HepG2 (cell line): ENCODE data around the gene RBCK1. TPM values are rescaled to one million over a fixed set of nuclear protein-coding genes. Genes with fewer than 3 reads are reported as not detected.

Source experiments
- CC2D1A ChIP-seq: sonication (generic); formaldehyde crosslinking; IDR thresholded peaks from 2 replicates; pipeline ENCODE4 v1.8.1; 2023; ENCODE audit warnings: mild to moderate bottlenecking, missing genetic modification reagents
- HOXA3 ChIP-seq: sonication (generic); formaldehyde crosslinking; IDR thresholded peaks from 2 replicates; pipeline ENCODE4 v1.5.0; 2020; ENCODE audit warnings: missing genetic modification reagents
- KDM3A ChIP-seq: IDR thresholded peaks from 2 replicates; pipeline ENCODE4 v1.6.1; 2018; ENCODE audit warnings: low read depth, missing compliant biosample characterization
- RBM39 ChIP-seq: fragments of 200-400 bp; formaldehyde crosslinking; IDR thresholded peaks from one replicate; pipeline ENCODE4 v1.6.1; 2018; ENCODE audit warnings: antibody characterized with exemption, mild to moderate bottlenecking, low read depth, low read length; ENCODE audit not compliant: poor library complexity, severe bottlenecking
- SRSF1 ChIP-seq: fragments of 200-400 bp; formaldehyde crosslinking; optimal IDR thresholded peaks from 2 replicates; pipeline ENCODE3; 2017; ENCODE audit warnings: mild to moderate bottlenecking, low read depth, low read length, moderate library complexity
- TBX3 ChIP-seq: fragments of 450-650 bp; IDR thresholded peaks from 2 replicates; pipeline ENCODE4 v1.6.1; 2017; ENCODE audit warnings: antibody characterized with exemption, mild to moderate bottlenecking, inconsistent platforms, borderline replicate concordance
- ZMYM2 ChIP-seq: sonication (generic); formaldehyde crosslinking; IDR thresholded peaks from 2 replicates; pipeline ENCODE4 v1.8.0; 2022; ENCODE audit warnings: mild to moderate bottlenecking, missing genetic modification reagents
- ZNF143 ChIP-seq: sonication (generic); formaldehyde crosslinking; IDR thresholded peaks from 2 replicates; pipeline ENCODE4 v1.4.0; 2020; ENCODE audit warnings: missing genetic modification reagents
- ZNF619 ChIP-seq: sonication (generic); formaldehyde crosslinking; IDR thresholded peaks from 2 replicates; pipeline ENCODE4 v1.4.0; 2020; ENCODE audit warnings: mild to moderate bottlenecking, missing genetic modification reagents
- polyA plus RNA-seq, 8 experiments: library from polyadenylated mRNA; depleted of rRNA in 3 of 8; stranded (reverse) in 7 of 8; unstranded in 1 of 8; fragments of >200 nt; fragmentation: Illumina TruSeq in 4 of 8; extraction: Trizol in 4 of 8; gene quantifications; 2 replicates each; pipeline versions ENCODE4 v1.2.1 to v1.2.3, GENCODE V29; 2011 to 2016; ENCODE audit warnings: low read depth in 4 of 8, missing spikeins in 1 of 8, mixed read lengths in 1 of 8; ENCODE audit not compliant: insufficient read depth in 1 of 8
- total RNA-seq, 5 experiments: library from RNA; depleted of rRNA; stranded (reverse); fragments of >200 nt; fragmentation: Illumina TruSeq; extraction: Trizol; gene quantifications; 2 replicates each; pipeline ENCODE4 v1.2.3, GENCODE V29; 2016; ENCODE audit warnings: low read depth in 1 of 5
- TF ChIP-seq, protein P1 (sequence below): sonication (generic); formaldehyde crosslinking; IDR thresholded peaks from 2 replicates; pipeline ENCODE4 v1.8.1; 2023; ENCODE audit warnings: mild to moderate bottlenecking, missing genetic modification reagents, borderline replicate concordance
- TF ChIP-seq, protein P2 (sequence below): sonication (generic); formaldehyde crosslinking; IDR thresholded peaks from 2 replicates; pipeline ENCODE4 v1.8.0; 2022; ENCODE audit warnings: low read depth, missing genetic modification reagents
- TF ChIP-seq, protein P3 (sequence below): sonication (generic); formaldehyde crosslinking; IDR thresholded peaks from 2 replicates; pipeline ENCODE4 v1.5.1; 2020; ENCODE audit warnings: missing genetic modification reagents, mild to moderate bottlenecking, borderline replicate concordance
- TF ChIP-seq, protein P4 (sequence below): sonication (generic); formaldehyde crosslinking; IDR thresholded peaks from 2 replicates; pipeline ENCODE4 v1.4.0; 2020; ENCODE audit warnings: missing genetic modification reagents

Gene RBCK1
- total and polyA plus RNA-seq, 2 of the 13 experiments (the other 11 are each of a cell fraction or from before 2014, with no cell fraction given) = 149 to 215 TPM

DNA sequence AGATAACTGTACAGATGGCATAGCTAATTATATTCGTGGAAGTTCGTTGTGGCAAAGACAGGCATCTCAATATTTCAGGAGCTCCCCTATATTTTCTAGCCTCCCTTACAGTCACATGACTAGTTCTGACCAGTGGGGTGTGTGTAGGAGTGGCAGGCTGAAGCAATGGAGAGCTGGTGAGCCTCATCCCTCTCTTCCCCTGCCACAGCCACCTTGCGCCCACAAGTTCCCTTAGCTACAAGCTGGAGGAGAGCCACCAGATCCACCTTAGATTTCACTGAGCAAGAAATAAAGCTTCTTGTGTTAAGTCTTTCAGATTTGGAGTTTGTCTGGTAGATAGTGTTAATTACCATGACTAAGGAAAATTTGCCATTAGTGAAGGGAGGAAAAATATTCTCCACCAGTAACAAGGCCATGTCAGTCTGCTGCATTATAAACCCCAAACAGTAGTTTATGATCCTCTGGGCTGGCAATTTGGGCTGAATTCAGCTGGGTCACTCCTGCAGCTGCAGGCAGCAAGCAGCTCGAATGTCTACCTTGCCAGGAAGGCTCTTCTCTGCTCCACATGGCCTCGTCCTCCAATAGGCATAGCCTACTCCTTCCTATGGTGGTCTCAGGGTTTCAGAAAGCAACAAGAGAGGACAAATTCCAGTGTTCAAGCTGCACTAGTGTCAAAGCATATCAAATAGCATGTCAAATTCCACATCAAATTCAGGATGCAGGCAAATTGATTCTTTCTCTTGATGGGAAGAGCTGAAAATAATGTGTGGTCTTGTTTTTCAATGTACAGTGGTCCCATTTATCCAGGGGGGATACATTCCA is 7.4 kb upstream of the RBCK1 start (continued):
- no peak for TF ChIP-seq RBM39
- TF ChIP-seq, protein P1, sequence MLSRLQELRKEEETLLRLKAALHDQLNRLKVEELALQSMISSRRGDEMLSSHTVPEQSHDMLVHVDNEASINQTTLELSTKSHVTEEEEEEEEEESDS = no peak
- peak; percentile 72; the same call in 1 of the 2 replicates for TF ChIP-seq ZNF619
- TF ChIP-seq SRSF1 = no peak
- no peak for TF ChIP-seq TBX3
- TF ChIP-seq, protein P2, sequence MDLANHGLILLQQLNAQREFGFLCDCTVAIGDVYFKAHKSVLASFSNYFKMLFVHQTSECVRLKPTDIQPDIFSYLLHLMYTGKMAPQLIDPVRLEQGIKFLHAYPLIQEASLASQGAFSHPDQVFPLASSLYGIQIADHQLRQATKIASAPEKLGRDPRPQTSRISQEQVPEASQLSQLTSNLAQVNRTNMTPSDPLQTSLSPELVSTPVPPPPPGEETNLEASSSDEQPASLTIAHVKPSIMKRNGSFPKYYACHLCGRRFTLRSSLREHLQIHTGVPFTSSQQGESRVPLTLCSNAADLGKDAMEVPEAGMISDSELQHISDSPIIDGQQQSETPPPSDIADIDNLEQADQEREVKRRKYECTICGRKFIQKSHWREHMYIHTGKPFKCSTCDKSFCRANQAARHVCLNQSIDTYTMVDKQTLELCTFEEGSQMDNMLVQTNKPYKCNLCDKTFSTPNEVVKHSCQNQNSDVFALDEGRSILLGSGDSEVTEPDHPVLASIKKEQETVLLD (CRISPR knock-in tag) = no peak
- TF ChIP-seq ZNF143 (CRISPR knock-in tag) = no peak
- no peak for TF ChIP-seq ZMYM2
- TF ChIP-seq HOXA3 = peak; percentile 37; the same call in 1 of the 2 replicates
- TF ChIP-seq, protein P3, sequence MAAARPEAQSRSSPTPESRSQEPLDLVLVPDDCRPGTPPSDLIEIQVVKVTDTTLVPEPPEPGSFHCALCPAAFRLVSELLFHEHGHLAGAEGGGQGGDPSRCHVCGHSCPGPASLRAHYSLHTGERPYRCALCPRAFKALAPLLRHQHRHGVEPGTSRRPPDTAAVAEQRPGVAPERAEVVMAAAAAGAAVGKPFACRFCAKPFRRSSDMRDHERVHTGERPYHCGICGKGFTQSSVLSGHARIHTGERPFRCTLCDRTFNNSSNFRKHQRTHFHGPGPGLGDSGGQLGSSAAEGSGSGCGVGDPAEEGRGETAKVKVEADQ = 0 out of 2 replicates have a peak, but pooled peaks have one; percentile 10
- TF ChIP-seq KDM3A = no peak
- TF ChIP-seq CC2D1A (CRISPR knock-in tag) = 0 out of 2 replicates have a peak, but pooled peaks have one; percentile 51
- TF ChIP-seq, protein P4, sequence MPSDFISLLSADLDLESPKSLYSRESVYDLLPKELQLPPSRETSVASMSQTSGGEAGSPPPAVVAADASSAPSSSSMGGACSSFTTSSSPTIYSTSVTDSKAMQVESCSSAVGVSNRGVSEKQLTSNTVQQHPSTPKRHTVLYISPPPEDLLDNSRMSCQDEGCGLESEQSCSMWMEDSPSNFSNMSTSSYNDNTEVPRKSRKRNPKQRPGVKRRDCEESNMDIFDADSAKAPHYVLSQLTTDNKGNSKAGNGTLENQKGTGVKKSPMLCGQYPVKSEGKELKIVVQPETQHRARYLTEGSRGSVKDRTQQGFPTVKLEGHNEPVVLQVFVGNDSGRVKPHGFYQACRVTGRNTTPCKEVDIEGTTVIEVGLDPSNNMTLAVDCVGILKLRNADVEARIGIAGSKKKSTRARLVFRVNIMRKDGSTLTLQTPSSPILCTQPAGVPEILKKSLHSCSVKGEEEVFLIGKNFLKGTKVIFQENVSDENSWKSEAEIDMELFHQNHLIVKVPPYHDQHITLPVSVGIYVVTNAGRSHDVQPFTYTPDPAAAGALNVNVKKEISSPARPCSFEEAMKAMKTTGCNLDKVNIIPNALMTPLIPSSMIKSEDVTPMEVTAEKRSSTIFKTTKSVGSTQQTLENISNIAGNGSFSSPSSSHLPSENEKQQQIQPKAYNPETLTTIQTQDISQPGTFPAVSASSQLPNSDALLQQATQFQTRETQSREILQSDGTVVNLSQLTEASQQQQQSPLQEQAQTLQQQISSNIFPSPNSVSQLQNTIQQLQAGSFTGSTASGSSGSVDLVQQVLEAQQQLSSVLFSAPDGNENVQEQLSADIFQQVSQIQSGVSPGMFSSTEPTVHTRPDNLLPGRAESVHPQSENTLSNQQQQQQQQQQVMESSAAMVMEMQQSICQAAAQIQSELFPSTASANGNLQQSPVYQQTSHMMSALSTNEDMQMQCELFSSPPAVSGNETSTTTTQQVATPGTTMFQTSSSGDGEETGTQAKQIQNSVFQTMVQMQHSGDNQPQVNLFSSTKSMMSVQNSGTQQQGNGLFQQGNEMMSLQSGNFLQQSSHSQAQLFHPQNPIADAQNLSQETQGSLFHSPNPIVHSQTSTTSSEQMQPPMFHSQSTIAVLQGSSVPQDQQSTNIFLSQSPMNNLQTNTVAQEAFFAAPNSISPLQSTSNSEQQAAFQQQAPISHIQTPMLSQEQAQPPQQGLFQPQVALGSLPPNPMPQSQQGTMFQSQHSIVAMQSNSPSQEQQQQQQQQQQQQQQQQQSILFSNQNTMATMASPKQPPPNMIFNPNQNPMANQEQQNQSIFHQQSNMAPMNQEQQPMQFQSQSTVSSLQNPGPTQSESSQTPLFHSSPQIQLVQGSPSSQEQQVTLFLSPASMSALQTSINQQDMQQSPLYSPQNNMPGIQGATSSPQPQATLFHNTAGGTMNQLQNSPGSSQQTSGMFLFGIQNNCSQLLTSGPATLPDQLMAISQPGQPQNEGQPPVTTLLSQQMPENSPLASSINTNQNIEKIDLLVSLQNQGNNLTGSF = no peak
